ENCODE measurements around the gene METTL25B.

DNA sequence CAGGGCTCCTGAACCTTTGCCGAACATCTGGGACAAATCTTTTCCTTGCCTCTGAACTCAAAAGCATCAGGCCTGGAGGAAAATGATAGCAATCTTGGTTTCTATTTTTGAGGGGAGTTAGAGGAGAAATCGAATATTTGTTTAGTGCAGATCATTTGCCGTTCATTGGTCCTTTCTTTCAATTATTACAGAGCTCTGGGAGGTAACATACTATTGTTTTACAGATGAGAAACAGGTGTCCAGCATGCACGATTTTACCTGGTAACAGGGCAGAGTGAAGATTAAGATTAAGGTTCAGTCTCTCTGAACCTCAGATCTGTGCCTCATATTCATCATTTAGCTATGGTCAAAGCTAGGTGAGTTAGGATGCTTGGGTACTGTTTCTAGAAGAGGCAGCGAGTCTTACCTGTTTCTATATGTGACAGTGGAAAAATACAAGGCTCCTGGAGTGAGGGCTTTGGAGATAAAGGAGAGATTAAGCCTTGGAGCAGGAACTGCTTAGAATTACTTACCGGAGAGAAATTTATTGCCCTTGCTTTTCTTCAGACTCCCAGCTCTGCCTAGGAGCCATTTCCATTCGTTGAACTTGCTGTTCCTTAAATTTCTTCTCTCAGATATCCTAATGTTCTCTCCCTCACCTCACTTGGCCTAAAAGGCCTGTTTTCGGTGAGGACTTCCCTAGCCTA is 40.5 kb downstream of the METTL25B start:
- TF ChIP-seq, protein P1, sequence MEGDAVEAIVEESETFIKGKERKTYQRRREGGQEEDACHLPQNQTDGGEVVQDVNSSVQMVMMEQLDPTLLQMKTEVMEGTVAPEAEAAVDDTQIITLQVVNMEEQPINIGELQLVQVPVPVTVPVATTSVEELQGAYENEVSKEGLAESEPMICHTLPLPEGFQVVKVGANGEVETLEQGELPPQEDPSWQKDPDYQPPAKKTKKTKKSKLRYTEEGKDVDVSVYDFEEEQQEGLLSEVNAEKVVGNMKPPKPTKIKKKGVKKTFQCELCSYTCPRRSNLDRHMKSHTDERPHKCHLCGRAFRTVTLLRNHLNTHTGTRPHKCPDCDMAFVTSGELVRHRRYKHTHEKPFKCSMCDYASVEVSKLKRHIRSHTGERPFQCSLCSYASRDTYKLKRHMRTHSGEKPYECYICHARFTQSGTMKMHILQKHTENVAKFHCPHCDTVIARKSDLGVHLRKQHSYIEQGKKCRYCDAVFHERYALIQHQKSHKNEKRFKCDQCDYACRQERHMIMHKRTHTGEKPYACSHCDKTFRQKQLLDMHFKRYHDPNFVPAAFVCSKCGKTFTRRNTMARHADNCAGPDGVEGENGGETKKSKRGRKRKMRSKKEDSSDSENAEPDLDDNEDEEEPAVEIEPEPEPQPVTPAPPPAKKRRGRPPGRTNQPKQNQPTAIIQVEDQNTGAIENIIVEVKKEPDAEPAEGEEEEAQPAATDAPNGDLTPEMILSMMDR (IDR thresholded peaks at IDR 0.05) = no peak
- no peak for TF ChIP-seq ZFX (IDR thresholded peaks at IDR 0.05; ENCODE audit: borderline replicate concordance)

Measured in 22Rv1 (cell line).